H9 (cell line): Measurements from ENCODE around the gene ALG8. TPM values are rescaled to one million over a fixed set of nuclear protein-coding genes. Genes with fewer than 3 reads are reported as not detected.

Experiments used
- DNase-seq: peaks from one replicate; pipeline ENCODE4 v3.0.0-alpha.2; 2017
- H2AFZ ChIP-seq: one replicate; pipeline ENCODE4 v1.6.1; 2013; ENCODE audit warnings: mild to moderate bottlenecking, low read length, control low read depth, moderate library complexity
- H2AK5ac ChIP-seq: 2 replicates; pipeline ENCODE4 v1.6.1; 2013; ENCODE audit warnings: low read length, control low read depth, mixed read lengths; ENCODE audit not compliant: insufficient read length
- H2BK120ac ChIP-seq: one replicate; pipeline ENCODE4 v1.6.1; 2013; ENCODE audit warnings: low read depth, mild to moderate bottlenecking, low read length, control low read depth, inconsistent platforms; ENCODE audit not compliant: poor library complexity, severe bottlenecking
- H2BK12ac ChIP-seq: 2 replicates; pipeline ENCODE4 v1.6.1; 2013; ENCODE audit warnings: low read length, control low read depth, mixed read lengths, low read depth; ENCODE audit not compliant: insufficient read length
- H2BK15ac ChIP-seq: 2 replicates; pipeline ENCODE4 v1.6.1; 2013; ENCODE audit warnings: low read depth, low read length, control low read depth
- H2BK20ac ChIP-seq: one replicate; pipeline ENCODE4 v1.6.1; 2013; ENCODE audit warnings: low read depth, mild to moderate bottlenecking, low read length, control low read depth, inconsistent platforms; ENCODE audit not compliant: poor library complexity, severe bottlenecking
- H2BK5ac ChIP-seq: 2 replicates; pipeline ENCODE4 v1.6.1; 2013; ENCODE audit warnings: low read length, control low read depth, mixed read lengths; ENCODE audit not compliant: insufficient read length
- H3K14ac ChIP-seq: 2 replicates; pipeline ENCODE4 v1.6.1; 2013; ENCODE audit warnings: low read length, control low read depth; ENCODE audit not compliant: insufficient read depth
- H3K18ac ChIP-seq: 2 replicates; pipeline ENCODE4 v1.6.1; 2013; ENCODE audit warnings: low read depth, mild to moderate bottlenecking, mixed read lengths, low read length, control low read depth; ENCODE audit not compliant: insufficient read length
- H3K23ac ChIP-seq: 2 replicates; pipeline ENCODE4 v1.6.1; 2013; ENCODE audit warnings: low read length, control low read depth, mixed read lengths, low read depth; ENCODE audit not compliant: insufficient read length
- H3K23me2 ChIP-seq: 2 replicates; pipeline ENCODE4 v1.6.1; 2013; ENCODE audit warnings: low read depth, mild to moderate bottlenecking, mixed read lengths, low read length, control low read depth; ENCODE audit not compliant: insufficient read length, poor library complexity, severe bottlenecking
- H3K27ac ChIP-seq: 2 replicates; pipeline ENCODE4 v1.5.1; 2013; ENCODE audit warnings: low read length, control low read depth, mixed read lengths, low read depth; ENCODE audit not compliant: insufficient read length
- H3K27me3 ChIP-seq: 2 replicates; pipeline ENCODE4 v1.6.1; 2013; ENCODE audit warnings: low read length, control low read depth, inconsistent platforms; ENCODE audit not compliant: insufficient read depth
- H3K4ac ChIP-seq: 2 replicates; pipeline ENCODE4 v1.6.1; 2013; ENCODE audit warnings: low read depth, mild to moderate bottlenecking, control low read depth, inconsistent platforms, low read length, moderate library complexity
- H3K4me1 ChIP-seq: 2 replicates; pipeline ENCODE4 v1.6.1; 2013; ENCODE audit warnings: low read length, control low read depth, inconsistent platforms; ENCODE audit not compliant: insufficient read depth
- H3K4me2 ChIP-seq: 2 replicates; pipeline ENCODE4 v1.6.1; 2013; ENCODE audit warnings: low read length, control low read depth, mixed read lengths; ENCODE audit not compliant: insufficient read length, insufficient read depth
- H3K56ac ChIP-seq: 2 replicates; pipeline ENCODE4 v1.6.1; 2013; ENCODE audit warnings: low read depth, mild to moderate bottlenecking, mixed read lengths, low read length, control low read depth; ENCODE audit not compliant: insufficient read length
- H3K79me1 ChIP-seq: 2 replicates; pipeline ENCODE4 v1.6.1; 2013; ENCODE audit warnings: low read depth, mild to moderate bottlenecking, moderate library complexity, low read length, control low read depth, inconsistent platforms; ENCODE audit not compliant: insufficient read depth, poor library complexity, severe bottlenecking
- H3K79me2 ChIP-seq: 2 replicates; pipeline ENCODE4 v1.6.1; 2013; ENCODE audit warnings: low read length, control low read depth, inconsistent platforms; ENCODE audit not compliant: insufficient read depth
- H3K9ac ChIP-seq: 2 replicates; pipeline ENCODE4 v1.6.1; 2013; ENCODE audit warnings: low read length, control low read depth, mixed read lengths; ENCODE audit not compliant: insufficient read length; ENCODE audit errors: extremely low read depth
- H3K9me3 ChIP-seq: one replicate; pipeline ENCODE4 v1.6.1; 2013; ENCODE audit warnings: low read depth, low read length, inconsistent platforms; ENCODE audit not compliant: control insufficient read depth
- H3T11ph ChIP-seq: one replicate; pipeline ENCODE4 v1.6.1; 2013; ENCODE audit warnings: mild to moderate bottlenecking, low read length, control low read depth, inconsistent platforms
- H4K20me1 ChIP-seq: one replicate; pipeline ENCODE4 v1.6.1; 2013; ENCODE audit not compliant: control insufficient read depth, insufficient read length, insufficient read depth
- H4K5ac ChIP-seq: 2 replicates; pipeline ENCODE4 v1.6.1; 2013; ENCODE audit warnings: low read depth, mild to moderate bottlenecking, mixed read lengths, low read length, control low read depth; ENCODE audit not compliant: insufficient read length
- H4K8ac ChIP-seq: replicated peaks from 2 replicates; pipeline ENCODE4 v1.6.1; 2013; ENCODE audit warnings: low read length, control low read depth, mixed read lengths, low read depth; ENCODE audit not compliant: insufficient read length
- H4K91ac ChIP-seq: 2 replicates; pipeline ENCODE4 v1.6.1; 2013; ENCODE audit warnings: low read depth, mild to moderate bottlenecking, moderate library complexity, mixed read lengths, low read length, control low read depth; ENCODE audit not compliant: insufficient read length
- H3K27ac Mint-ChIP-seq, 3 experiments: 2 replicates in 2 of 3; 3 replicates in 1 of 3; pipeline ENCODE4 v1.8.0; 2020 to 2021; ENCODE audit warnings: mixed read lengths in 3 of 3, mild to moderate bottlenecking in 1 of 3, moderate library complexity in 1 of 3
- H3K27me3 Mint-ChIP-seq: 2 replicates; pipeline ENCODE4 v1.8.0; 2021; ENCODE audit warnings: low read depth, mild to moderate bottlenecking, moderate library complexity, mixed read lengths
- H3K36me3 Mint-ChIP-seq, 3 experiments: 2 replicates in 2 of 3; 3 replicates in 1 of 3; pipeline ENCODE4 v1.8.0; 2020 to 2021; ENCODE audit warnings: low read depth in 3 of 3, mixed read lengths in 3 of 3; ENCODE audit not compliant: insufficient read depth in 1 of 3
- H3K4me1 Mint-ChIP-seq, 2 experiments: 2 replicates each; pipeline ENCODE4 v1.8.0; 2020; ENCODE audit warnings: mixed read lengths in 2 of 2
- H3K4me3 Mint-ChIP-seq, 2 experiments: 2 replicates in 1 of 2; 3 replicates in 1 of 2; pipeline ENCODE4 v1.8.0; 2020 to 2021; ENCODE audit warnings: mild to moderate bottlenecking in 2 of 2, mixed read lengths in 2 of 2, moderate library complexity in 1 of 2
- H3K9me3 Mint-ChIP-seq, 2 experiments: 2 replicates in 1 of 2; 3 replicates in 1 of 2; pipeline ENCODE4 v1.8.0; 2020; ENCODE audit warnings: mild to moderate bottlenecking in 2 of 2, mixed read lengths in 2 of 2, moderate library complexity in 1 of 2
- CTCF ChIP-seq: fragments of 200-600 bp; sonication (generic); conservative IDR thresholded peaks from 3 replicates; pipeline ENCODE4 v1.8.0; 2021; ENCODE audit warnings: antibody characterized with exemption, mild to moderate bottlenecking
- WGBS: extraction: QIAGEN DNeasy Blood & Tissue Kit; methylation state at CpG from one replicate; pipeline ENCODE4 v1.1.7; 2013; ENCODE audit warnings: missing lambda C conversion rate, low lambda C conversion rate, mixed read lengths; ENCODE audit not compliant: insufficient read length; ENCODE audit errors: extremely low coverage; 5-methylcytosine and 5-hydroxymethylcytosine counted together
- total RNA-seq: library from RNA; stranded (reverse); gene quantifications from 2 replicates; pipeline ENCODE4 v1.2.1, GENCODE V29; 2021

ALG8 gene
- total RNA-seq, 1 experiment from 2014 or later: 77.5 TPM

GRCh38 chr11:78074756-78075155 is 64.7 kb downstream of the ALG8 start:
- H3K4me1 ChIP-seq: no peaks in the 10 kb centered on the region
- H3K27ac ChIP-seq: no peak overlapping the region
- H3K4me2 ChIP-seq: no peak overlapping the region
- no peak for TF ChIP-seq CTCF
- no peaks in the 10 kb centered on the region for H3K9me3 ChIP-seq
- Mint-ChIP-seq H3K9me3 (no peaks in the 10 kb centered on the region), H3K27me3 (no peaks in the 10 kb centered on the region), H3K27ac (peak overlapping the region in 1 of 3 experiments; percentile 31; a peak in 2 of 7 replicates), H3K36me3 (peaks cover 8 to 37% (median 29%) of the 10 kb centered on the region in 3 experiments; a peak in 6 of 7 replicates), H3K4me3 (no peak overlapping the region), H3K4me1 (peaks cover 8 to 13% of the 10 kb centered on the region in 2 experiments)
- no CpG with 5 or more reads among the region's 6 CpGs for WGBS
- no peak overlapping the region for H4K5ac ChIP-seq
- H2AK5ac ChIP-seq: no peak overlapping the region
- no peak overlapping the region for H3K14ac ChIP-seq
- no peak overlapping the region for H3K9ac ChIP-seq
- H2BK20ac ChIP-seq: no peak overlapping the region
- no peak overlapping the region for H2BK12ac ChIP-seq
- H3K4ac ChIP-seq: no peak overlapping the region
- H3K18ac ChIP-seq: no peak overlapping the region
- peaks cover 19% of the 10 kb centered on the region; the same call in 1 of the 2 replicates for H3K79me2 ChIP-seq
- H3T11ph ChIP-seq: no peak overlapping the region
- no peak overlapping the region for H2BK5ac ChIP-seq
- no peak overlapping the region for H2BK120ac ChIP-seq
- DNase-seq: no peak
- no peak overlapping the region for H3K56ac ChIP-seq
- H4K8ac ChIP-seq: no peak overlapping the region
- H4K20me1 ChIP-seq: no peaks in the 10 kb centered on the region
- no peak overlapping the region for H3K23ac ChIP-seq
- no peaks in the 10 kb centered on the region for H3K79me1 ChIP-seq
- H2BK15ac ChIP-seq: no peak overlapping the region
- no peak overlapping the region for H4K91ac ChIP-seq
- no peak overlapping the region for H2AFZ ChIP-seq
- H3K23me2 ChIP-seq: peaks cover 8% of the 10 kb centered on the region
- H3K27me3 ChIP-seq: no peaks in the 10 kb centered on the region
